RWPE1 (cell line): ENCODE data around the gene TLR4.

Source experiments
- CTCF ChIA-PET: fragments of 350-600 bp; sonication (Branson Sonifier 250); formaldehyde crosslinking; extraction: SDS; loops from one replicate; lab custom pipeline; 2021; lab: Yijun Ruan, JAX
- POLR2A ChIA-PET: fragments of 400-600 bp; formaldehyde crosslinking; extraction: SDS; loops from one replicate; lab custom pipeline; 2020; ENCODE audit warnings: antibody characterized with exemption; ENCODE audit not compliant: low non-redundant PET; lab: Yijun Ruan, JAX
- DNase-seq: peaks from one replicate; pipeline ENCODE4 v3.0.0; 2012; ENCODE audit warnings: low spot score
- H3K27ac ChIP-seq: fragments of 450-650 bp; 2 replicates; pipeline ENCODE4 v1.5.1; 2017
- CTCF ChIP-seq: fragments of 450-650 bp; conservative IDR thresholded peaks from 2 replicates; pipeline ENCODE4 v1.5.1; 2017; ENCODE audit warnings: low read depth, mild to moderate bottlenecking

The TLR4 gene

DNA sequence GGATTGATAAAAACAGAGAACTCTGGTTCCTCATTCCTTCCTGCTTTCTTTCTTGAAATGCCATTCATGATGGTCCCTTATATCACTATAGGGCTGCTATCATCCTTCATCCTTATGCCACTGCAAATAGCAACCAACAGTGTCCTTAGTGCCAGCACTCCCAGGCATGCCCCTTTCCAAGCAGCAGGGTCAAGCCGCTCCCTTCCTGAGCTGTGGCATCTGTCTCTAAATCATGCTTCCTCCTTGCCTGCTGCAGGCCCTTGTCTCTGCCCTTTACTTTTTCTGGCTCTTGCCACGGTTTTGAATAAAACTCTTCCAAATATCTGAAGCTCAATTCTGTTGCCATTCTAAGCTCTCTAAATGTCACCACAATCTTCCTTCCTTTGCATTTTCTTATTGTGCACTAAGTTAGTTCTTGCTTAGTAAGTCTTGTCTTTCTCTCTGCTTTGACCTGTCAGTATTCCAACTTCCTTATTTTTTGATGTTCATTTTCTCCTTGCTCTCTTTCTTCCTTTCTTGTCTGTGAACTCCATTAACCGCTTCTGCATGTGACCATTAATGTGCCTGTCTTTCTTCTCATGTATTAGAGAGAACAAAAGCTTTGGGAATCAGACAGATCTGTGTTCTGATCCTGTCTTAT, 19.9 kb downstream of the TLR4 start:
- TF ChIP-seq CTCF = no peak
- DNase-seq = no peak

DNA sequence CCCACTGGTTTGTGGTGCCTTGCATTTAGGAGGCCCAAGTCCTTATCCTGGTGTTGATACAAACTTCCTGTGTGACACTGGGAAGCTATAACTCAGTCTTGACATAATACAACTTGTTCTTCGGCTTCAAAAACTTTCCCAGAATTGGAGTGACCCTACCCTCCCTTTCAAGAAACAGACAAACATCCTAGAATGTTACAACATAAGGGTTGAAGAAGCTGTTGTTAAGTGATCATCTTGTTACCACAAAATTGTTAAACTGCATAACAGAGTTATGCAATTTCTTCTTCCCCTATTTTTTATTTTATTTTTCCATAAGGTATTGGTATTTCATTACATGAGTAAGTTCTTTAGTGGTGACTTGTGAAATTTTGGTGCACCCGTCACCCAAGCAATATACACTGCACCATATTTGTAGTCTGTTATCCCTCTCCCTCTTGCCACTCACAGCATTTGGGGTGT, 21.3 kb downstream of the TLR4 start:
- ChIA-PET CTCF (no interaction called here), POLR2A (no interaction called here)
- no peak for DNase-seq
- H3K27ac ChIP-seq = no peak overlapping the region
- TF ChIP-seq CTCF = no peak

More for the DNA sequence above, 19.9 kb downstream of the TLR4 start:
- H3K27ac ChIP-seq = no peak overlapping the region
- CTCF ChIA-PET = no interaction called here
- POLR2A ChIA-PET = no interaction called here

DNA sequence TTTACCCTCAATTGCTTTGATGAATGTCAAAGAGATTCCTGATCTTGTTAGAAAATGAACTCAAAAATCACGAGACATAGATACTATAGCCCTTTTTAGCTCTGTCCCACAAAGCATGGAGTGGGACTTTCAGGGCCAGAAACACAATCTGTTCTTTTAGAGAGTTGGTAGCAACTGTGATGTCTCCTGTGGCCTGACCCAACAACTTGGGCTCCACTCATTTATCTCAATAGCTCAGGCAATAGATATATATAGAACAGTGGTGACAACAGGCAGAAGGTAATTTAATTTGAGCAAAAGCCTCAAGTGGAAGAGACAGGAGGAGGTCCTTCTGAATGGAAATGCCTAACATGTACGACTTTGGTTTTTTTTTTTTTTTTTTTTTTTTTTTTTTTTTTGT, 25.2 kb downstream of the TLR4 start:
- no peak overlapping the region for H3K27ac ChIP-seq
- no peak for DNase-seq
- ChIA-PET CTCF (no interaction called here), POLR2A (no interaction called here)
- no peak for TF ChIP-seq CTCF

DNA sequence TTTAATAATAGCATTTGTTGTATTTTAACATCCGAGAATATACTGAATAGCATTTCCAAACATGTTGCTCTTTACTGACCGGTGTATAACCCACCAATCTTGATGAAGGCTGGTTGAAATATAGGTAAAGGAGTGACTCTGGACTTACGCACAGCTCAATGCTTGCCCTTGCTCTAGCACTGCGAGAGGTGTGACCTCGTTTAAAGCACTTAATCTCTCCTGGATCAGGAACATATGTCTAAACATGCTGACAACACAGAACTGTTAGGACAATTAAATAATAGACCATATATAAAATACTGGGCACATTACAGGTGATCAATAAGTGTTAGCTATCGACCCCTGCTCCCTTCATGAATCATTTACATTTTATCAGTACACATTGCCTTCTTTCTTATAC, 28.3 kb downstream of the TLR4 start:
- no peak for DNase-seq
- CTCF ChIA-PET = interaction anchor here (0.6 kb wide), 1 partner anchor 280 kb away, joined by 3 read pairs; no protein-coding TSS in a partner anchor
- no peak overlapping the region for H3K27ac ChIP-seq
- no peak for TF ChIP-seq CTCF
- POLR2A ChIA-PET = no interaction called here

DNA sequence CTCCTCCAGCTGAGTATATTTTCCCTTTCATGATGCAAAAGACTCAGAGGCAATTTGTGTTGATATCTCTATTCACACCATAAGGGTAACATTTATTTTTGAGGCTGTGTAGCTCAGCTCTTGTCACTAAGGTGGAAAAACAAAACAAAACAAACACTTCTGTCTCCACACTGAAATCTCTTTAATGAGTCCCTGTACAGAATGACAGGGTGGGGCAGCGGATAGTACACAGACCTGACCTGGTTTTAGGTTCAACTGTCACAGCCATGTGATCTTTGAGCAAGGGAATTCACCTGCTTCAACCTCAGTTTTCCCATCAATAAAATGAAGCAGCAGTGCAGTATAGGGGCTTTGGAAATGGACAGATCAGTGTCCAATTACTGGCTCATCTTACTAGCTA, 29.3 kb downstream of the TLR4 start:
- ChIA-PET CTCF (no interaction called here), POLR2A (no interaction called here)
- no peak overlapping the region for H3K27ac ChIP-seq
- no peak for DNase-seq
- TF ChIP-seq CTCF = no peak

DNA sequence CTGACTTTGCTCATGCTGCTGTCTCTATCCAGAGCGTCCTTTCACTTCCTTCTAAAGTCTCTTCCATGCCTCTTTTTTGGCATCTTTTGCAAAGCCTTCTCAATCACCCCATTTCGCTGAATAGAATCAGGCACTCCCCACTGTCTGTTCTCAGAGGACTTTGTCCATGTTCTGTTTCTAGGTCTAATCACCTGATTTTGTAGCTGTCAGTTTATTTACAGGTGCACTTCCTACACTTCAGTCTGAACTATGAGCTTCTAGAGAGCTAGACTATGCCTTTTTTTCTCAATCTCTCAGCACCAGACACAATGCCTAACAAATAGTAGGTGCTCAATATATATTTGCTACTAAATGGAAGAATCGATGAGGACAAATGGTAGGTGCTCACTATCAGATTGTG, 29.9 kb downstream of the TLR4 start:
- DNase-seq = no peak
- H3K27ac ChIP-seq = no peak overlapping the region
- ChIA-PET CTCF (no interaction called here), POLR2A (no interaction called here)
- no peak for TF ChIP-seq CTCF
